ENCODE measurements around the gene KSR1. TPM values are rescaled to one million over a fixed set of nuclear protein-coding genes. Genes with fewer than 3 reads are reported as not detected.

Gene KSR1
- total RNA-seq, 2 donors from 2014 or later = 99.9 to 142 TPM

GRCh38 chr17:27548369-27548768 lies 92.1 kb downstream of the KSR1 start:
- H3K9me3 ChIP-seq = no peaks in the 10 kb centered on the region
- intact Hi-C loops (cut with DNase I) = no loop called here
- WGBS, 2 donors = 91 to 93% methylated on average over 7 of the region's 7 CpGs
- ATAC-seq (no peak), DNase-seq (no peak)
- H3K4me1 ChIP-seq = peaks cover 97% of the 10 kb centered on the region
- no peaks in the 10 kb centered on the region for H3K27me3 ChIP-seq
- H3K27ac ChIP-seq = peak overlapping the region in 3 of 4 donors; percentile 96 to 98 (median 97)
- TF ChIP-seq POLR2A (IDR thresholded peaks at IDR 0.05) = no peak
- TF ChIP-seq CTCF (IDR thresholded peaks at IDR 0.05) = no peak
- H3K4me3 ChIP-seq = no peak overlapping the region
- no peaks in the 10 kb centered on the region for H3K36me3 ChIP-seq (replicated peaks in 1 of 2; ENCODE audit: insufficient read depth in 1 of 2, low read depth in 2 of 2)

GRCh38 chr17:27549251-27549893 lies 93.1 kb downstream of the KSR1 start:
- no peaks in the 10 kb centered on the region for H3K9me3 ChIP-seq
- no peaks in the 10 kb centered on the region for H3K36me3 ChIP-seq (replicated peaks in 1 of 2; ENCODE audit: insufficient read depth in 1 of 2, low read depth in 2 of 2)
- no peak overlapping the region for H3K4me3 ChIP-seq
- DNase-seq = peak; percentile 78 to 90 (median 84)
- no peaks in the 10 kb centered on the region for H3K27me3 ChIP-seq
- TF ChIP-seq CTCF (IDR thresholded peaks at IDR 0.05) = no peak
- TF ChIP-seq POLR2A (IDR thresholded peaks at IDR 0.05) = no peak
- peaks cover 97% of the 10 kb centered on the region for H3K4me1 ChIP-seq
- intact Hi-C loops (cut with DNase I) = no loop called here
- 38 to 49% methylated on average over 10 of the region's 10 CpGs for WGBS, 2 donors
- H3K27ac ChIP-seq = peak overlapping the region; percentile 74 to 97 (median 92)
- peak; percentile 12 for ATAC-seq

- ATAC-seq = no peak
- H3K4me3 ChIP-seq = no peak overlapping the region
- no peaks in the 10 kb centered on the region for H3K36me3 ChIP-seq (replicated peaks in 1 of 2; ENCODE audit: insufficient read depth in 1 of 2, low read depth in 2 of 2)
- no peaks in the 10 kb centered on the region for H3K27me3 ChIP-seq
- H3K4me1 ChIP-seq = peaks cover 93% of the 10 kb centered on the region
- H3K9me3 ChIP-seq = no peaks in the 10 kb centered on the region
- no peak for TF ChIP-seq CTCF (IDR thresholded peaks at IDR 0.05)
- no peak for TF ChIP-seq POLR2A (IDR thresholded peaks at IDR 0.05)
- DNase-seq = no peak
- WGBS, 2 donors = 95 to 100% methylated on average over 3 to 13 of the region's 13 CpGs
- peak overlapping the region; percentile 74 to 97 (median 92) for H3K27ac ChIP-seq
- intact Hi-C loops (cut with DNase I) = no loop called here
Observed at GRCh38 chr17:27550291-27550930, 94.2 kb downstream of the KSR1 start.

- peak in 3 of 4 donors; percentile 64 to 74 (median 69) for DNase-seq
- no peaks in the 10 kb centered on the region for H3K27me3 ChIP-seq
- H3K9me3 ChIP-seq = no peaks in the 10 kb centered on the region
- peak overlapping the region; percentile 74 to 97 (median 92) for H3K27ac ChIP-seq
- peak; percentile 16 for ATAC-seq
- no peak overlapping the region for H3K4me3 ChIP-seq
- 23 to 24% methylated on average over 3 of the region's 3 CpGs for WGBS, 2 donors
- peaks cover 87% of the 10 kb centered on the region for H3K4me1 ChIP-seq
- no peak for TF ChIP-seq CTCF (IDR thresholded peaks at IDR 0.05)
- no peaks in the 10 kb centered on the region for H3K36me3 ChIP-seq (replicated peaks in 1 of 2; ENCODE audit: insufficient read depth in 1 of 2, low read depth in 2 of 2)
- intact Hi-C loops (cut with DNase I) = no loop called here
Observed at GRCh38 chr17:27550974-27551505, 94.8 kb downstream of the KSR1 start.
